HG03558 (cell line): ENCODE data around the gene ZNF496.
"Not testable (repeated sequence)": the region's sequence is repeated elsewhere in the genome, so short reads cannot be mapped to it uniquely, and the experiment has no call there.

ENCODE experiments used
- ATAC-seq: cut with Tn5 transposase; IDR thresholded peaks from one replicate; pipeline ENCODE4 v1.9.1; 2021; ENCODE audit warnings: moderate number of reproducible peaks; ENCODE audit not compliant: unreplicated experiment; ENCODE audit errors: extremely low read depth

ZNF496 gene

GRCh38 chr1:247297263-247298123 is 34.2 kb downstream of the ZNF496 start:
- ATAC-seq, result no peak

GRCh38 chr1:247296599-247297180 is 35.0 kb downstream of the ZNF496 start:
- no peak for ATAC-seq

GRCh38 chr1:247295746-247296145 is 35.9 kb downstream of the ZNF496 start:
- no peak for ATAC-seq

GRCh38 chr1:247295274-247295684 is 36.4 kb downstream of the ZNF496 start:
- no peak for ATAC-seq

GRCh38 chr1:247294282-247294681 is 37.4 kb downstream of the ZNF496 start:
- ATAC-seq, result no peak

GRCh38 chr1:247293047-247293446 is 38.6 kb downstream of the ZNF496 start:
- ATAC-seq, result no peak

- no peak for ATAC-seq
These were observed 39.7 kb downstream of the ZNF496 start for GRCh38 chr1:247291833-247292561.

- no peak for ATAC-seq
These were observed 40.5 kb downstream of the ZNF496 start for GRCh38 chr1:247291161-247291560.

- no peak for ATAC-seq
These were observed 41.1 kb downstream of the ZNF496 start for GRCh38 chr1:247290576-247290975.

GRCh38 chr1:247289274-247289892 is 42.3 kb downstream of the ZNF496 start:
- not testable (repeated sequence) for ATAC-seq

- no peak for ATAC-seq
These were observed 43.3 kb downstream of the ZNF496 start for GRCh38 chr1:247288341-247288740.

GRCh38 chr1:247287460-247287859 is 44.2 kb downstream of the ZNF496 start:
- ATAC-seq, result no peak

GRCh38 chr1:247286134-247286670 is 45.5 kb downstream of the ZNF496 start:
- ATAC-seq, result no peak

- ATAC-seq, result no peak
These were observed 50.6 kb downstream of the ZNF496 start for GRCh38 chr1:247281001-247281574.

- no peak for ATAC-seq
These were observed 54.5 kb downstream of the ZNF496 start for GRCh38 chr1:247277191-247277590.

- ATAC-seq, result no peak
These were observed 56.9 kb downstream of the ZNF496 start for GRCh38 chr1:247274605-247275256.

GRCh38 chr1:247273013-247273412 is 58.7 kb downstream of the ZNF496 start:
- ATAC-seq, result no peak

- no peak for ATAC-seq
These were observed 61.7 kb downstream of the ZNF496 start for GRCh38 chr1:247270003-247270402.

- ATAC-seq, result no peak
These were observed 62.5 kb downstream of the ZNF496 start for GRCh38 chr1:247269133-247269532.
